HG02840 (cell line): Measurements from ENCODE around the gene IFNL1.
"Not testable (repeated sequence)": the region's sequence is repeated elsewhere in the genome, so short reads cannot be mapped to it uniquely, and the experiment has no call there.

Experiments
- ATAC-seq: cut with Tn5 transposase; IDR thresholded peaks from one replicate; pipeline ENCODE4 v1.9.1; 2021; ENCODE audit warnings: mild to moderate bottlenecking, moderate library complexity, moderate number of reproducible peaks; ENCODE audit not compliant: unreplicated experiment, low FRiP score

The IFNL1 gene

GRCh38 chr19:39307822-39308530 is 11.8 kb downstream of the IFNL1 start:
- ATAC-seq, result no peak

- no peak for ATAC-seq
These were observed 12.5 kb downstream of the IFNL1 start for GRCh38 chr19:39308531-39309304.

- not testable (repeated sequence) for ATAC-seq
These were observed 13.1 kb downstream of the IFNL1 start for GRCh38 chr19:39309305-39309670.

- no peak for ATAC-seq
These were observed 14.5 kb downstream of the IFNL1 start for GRCh38 chr19:39310558-39311311.

GRCh38 chr19:39314016-39314728 is 18.0 kb downstream of the IFNL1 start:
- no peak for ATAC-seq

GRCh38 chr19:39315933-39316332 is 19.7 kb downstream of the IFNL1 start:
- no peak for ATAC-seq

GRCh38 chr19:39316627-39317321 is 20.6 kb downstream of the IFNL1 start:
- ATAC-seq, result no peak

- ATAC-seq, result no peak
These were observed 21.3 kb downstream of the IFNL1 start for GRCh38 chr19:39317476-39317875.

- no peak for ATAC-seq
These were observed 21.9 kb downstream of the IFNL1 start for GRCh38 chr19:39318071-39318470.

- no peak for ATAC-seq
These were observed 22.5 kb downstream of the IFNL1 start for GRCh38 chr19:39318690-39319089.

- ATAC-seq, result no peak
These were observed 23.1 kb downstream of the IFNL1 start for GRCh38 chr19:39319098-39319891.

- no peak for ATAC-seq
These were observed 23.7 kb downstream of the IFNL1 start for GRCh38 chr19:39319892-39320248.

- no peak for ATAC-seq
These were observed 25.1 kb downstream of the IFNL1 start for GRCh38 chr19:39321117-39321831.

GRCh38 chr19:39321832-39322176 is 25.6 kb downstream of the IFNL1 start:
- no peak for ATAC-seq

- no peak for ATAC-seq
These were observed 28.1 kb downstream of the IFNL1 start for GRCh38 chr19:39324242-39324842.

GRCh38 chr19:39325778-39326665 is 29.8 kb downstream of the IFNL1 start:
- ATAC-seq, result no peak

- ATAC-seq, result no peak
These were observed 31.3 kb downstream of the IFNL1 start for GRCh38 chr19:39327363-39328045.
